B cell (primary cell): ENCODE data around the gene ERI3. TPM values are rescaled to one million over a fixed set of nuclear protein-coding genes. Genes with fewer than 3 reads are reported as not detected.

Experiments
- ATAC-seq: fragments of 200-7000 bp; cut with Tn5 transposase; one replicate; pipeline ENCODE4 v1.10.0; 2021; ENCODE audit warnings: low read depth, mild to moderate bottlenecking, moderate number of reproducible peaks, moderate library complexity
- CTCF ChIA-PET: fragments of 350-600 bp; sonication (Branson Sonifier 250); formaldehyde crosslinking; loops from one replicate; lab custom pipeline; 2021; ENCODE audit warnings: antibody characterized with exemption, inconsistent platforms; lab: Charles Lee
- POLR2A ChIA-PET: fragments of 350-600 bp; sonication (Branson Sonifier 250); formaldehyde crosslinking; loops from one replicate; lab custom pipeline; 2021; ENCODE audit warnings: antibody characterized with exemption; lab: Charles Lee
- DNase-seq: peaks from one replicate; pipeline ENCODE4 v3.0.0; 2013
- H2AFZ ChIP-seq: 2 replicates; pipeline ENCODE4 v1.6.1; 2012; ENCODE audit warnings: mild to moderate bottlenecking, low read depth, low read length; ENCODE audit not compliant: insufficient read depth, poor library complexity, severe bottlenecking
- H3K27ac ChIP-seq, 2 donors: 1 replicate in 1 of 2; 2 replicates in 1 of 2; pipeline ENCODE4 v1.5.1; 2012 to 2013; ENCODE audit warnings: low read length in 2 of 2, mild to moderate bottlenecking in 2 of 2, moderate library complexity in 1 of 2
- H3K27me3 ChIP-seq, 4 experiments: fragments of 200-600 bp in 1 of 4; sonication (generic) in 1 of 4; replicated peaks in 1 of 4; 1 replicate in 2 of 4; 2 replicates in 2 of 4; pipeline versions ENCODE4 v1.6.1 to v1.7.0; 2013 to 2016; ENCODE audit warnings: low read length in 3 of 4, mild to moderate bottlenecking in 2 of 4, mixed read lengths in 1 of 4, moderate library complexity in 1 of 4; ENCODE audit not compliant: insufficient read depth in 4 of 4, control insufficient read depth in 3 of 4; ENCODE audit errors: control extremely low read depth in 1 of 4
- H3K36me3 ChIP-seq, 2 experiments: replicated peaks in 1 of 2; 1 replicate in 1 of 2; 2 replicates in 1 of 2; pipeline versions ENCODE4 v1.6.1 to v1.7.1; 2013; ENCODE audit warnings: low read length in 1 of 2; ENCODE audit not compliant: insufficient read depth in 2 of 2, control insufficient read depth in 1 of 2; ENCODE audit errors: control extremely low read depth in 1 of 2, extremely low read depth in 1 of 2
- H3K4me1 ChIP-seq, 2 donors: fragments of 200-600 bp in 1 of 2; sonication (generic) in 1 of 2; 1 replicate in 1 of 2; 2 replicates in 1 of 2; pipeline versions ENCODE4 v1.5.1 to v1.6.1; 2013 to 2017; ENCODE audit warnings: low read length in 2 of 2; ENCODE audit not compliant: control insufficient read depth in 2 of 2, insufficient read depth in 2 of 2
- H3K4me2 ChIP-seq: replicated peaks from 2 replicates; pipeline ENCODE3; 2012; ENCODE audit warnings: mild to moderate bottlenecking, low read depth, low read length; ENCODE audit not compliant: poor library complexity, severe bottlenecking
- H3K4me3 ChIP-seq, 5 experiments: fragments of 200-600 bp in 1 of 5; sonication (generic) in 1 of 5; 1 replicate in 3 of 5; 2 replicates in 2 of 5; pipeline versions ENCODE4 v1.5.1 to v1.7.0; 2011 to 2016; ENCODE audit warnings: low read length in 4 of 5, mild to moderate bottlenecking in 4 of 5, low read depth in 2 of 5, control low read depth in 1 of 5, moderate library complexity in 1 of 5; ENCODE audit not compliant: insufficient read depth in 1 of 5; ENCODE audit errors: control extremely low read depth in 1 of 5, extremely low read depth in 1 of 5
- H3K79me2 ChIP-seq: fragments of 200-600 bp; sonication (generic); one replicate; pipeline ENCODE4 v1.6.0; 2016; ENCODE audit warnings: low read length; ENCODE audit not compliant: control insufficient read depth, insufficient read depth
- H3K9ac ChIP-seq: fragments of 200-600 bp; sonication (generic); 2 replicates; pipeline ENCODE4 v1.6.1; 2017; ENCODE audit warnings: mild to moderate bottlenecking, low read length, moderate library complexity
- H3K9me3 ChIP-seq, 3 donors: one replicate each; pipeline versions ENCODE4 v1.6.1 to v1.7.1; 2013; ENCODE audit warnings: low read length in 2 of 3; ENCODE audit not compliant: control insufficient read depth in 2 of 3, insufficient read depth in 1 of 3; ENCODE audit errors: control extremely low read depth in 1 of 3
- H4K20me1 ChIP-seq: 2 replicates; pipeline ENCODE4 v1.6.0; 2012; ENCODE audit warnings: mild to moderate bottlenecking, low read length; ENCODE audit not compliant: insufficient read depth, control insufficient read depth, poor library complexity, severe bottlenecking
- H3K27ac Mint-ChIP-seq: one replicate; pipeline ENCODE4 v1.8.0; 2021; ENCODE audit warnings: mixed read lengths
- H3K27me3 Mint-ChIP-seq: one replicate; pipeline ENCODE4 v1.8.0; 2021; ENCODE audit warnings: mixed read lengths
- H3K4me1 Mint-ChIP-seq: one replicate; pipeline ENCODE4 v1.8.0; 2021; ENCODE audit warnings: mixed read lengths
- H3K4me3 Mint-ChIP-seq: one replicate; pipeline ENCODE4 v1.8.0; 2021; ENCODE audit warnings: mixed read lengths
- H3K9me3 Mint-ChIP-seq: one replicate; pipeline ENCODE4 v1.8.0; 2022; ENCODE audit warnings: mixed read lengths; ENCODE audit not compliant: insufficient read depth
- CTCF ChIP-seq: fragments of 200-600 bp; IDR thresholded peaks from one replicate; pipeline ENCODE4 v1.8.0; 2022; ENCODE audit warnings: antibody characterized with exemption, mild to moderate bottlenecking
- EZH2 ChIP-seq: IDR thresholded peaks from 2 replicates; pipeline ENCODE4 v1.6.1; 2012; ENCODE audit warnings: borderline replicate concordance, low read depth, mild to moderate bottlenecking, moderate library complexity, low read length; ENCODE audit not compliant: insufficient read depth, poor library complexity, severe bottlenecking
- WGBS: methylation state at CpG from one replicate; pipeline ENCODE4 v1.1.5; 2013; ENCODE audit warnings: missing lambda C conversion rate; ENCODE audit not compliant: insufficient coverage; 5-methylcytosine and 5-hydroxymethylcytosine counted together
- intact Hi-C: fragments of 100-400 bp; cut with micrococcal nuclease; formaldehyde crosslinking; loops from one replicate; pipeline ENCODE4 v1.10.0; 2022
- polyA plus RNA-seq: library from polyadenylated mRNA; depleted of rRNA; stranded (reverse); fragments of >200 nt; gene quantifications from 2 replicates; pipeline ENCODE4 v1.2.3, GENCODE V29; 2012
- total RNA-seq, 2 donors: library from RNA; stranded (reverse); fragments of 120-200 nt in 1 of 2; gene quantifications; 1 replicate in 1 of 2; 2 replicates in 1 of 2; pipeline versions ENCODE4 v1.2.3 to v1.2.4, GENCODE V29; 2013 to 2022

Gene ERI3
- total and polyA plus RNA-seq, 2 donors (not counting 1 experiment from before 2014, with no cell fraction given) = 37.5 to 53.9 TPM

DNA sequence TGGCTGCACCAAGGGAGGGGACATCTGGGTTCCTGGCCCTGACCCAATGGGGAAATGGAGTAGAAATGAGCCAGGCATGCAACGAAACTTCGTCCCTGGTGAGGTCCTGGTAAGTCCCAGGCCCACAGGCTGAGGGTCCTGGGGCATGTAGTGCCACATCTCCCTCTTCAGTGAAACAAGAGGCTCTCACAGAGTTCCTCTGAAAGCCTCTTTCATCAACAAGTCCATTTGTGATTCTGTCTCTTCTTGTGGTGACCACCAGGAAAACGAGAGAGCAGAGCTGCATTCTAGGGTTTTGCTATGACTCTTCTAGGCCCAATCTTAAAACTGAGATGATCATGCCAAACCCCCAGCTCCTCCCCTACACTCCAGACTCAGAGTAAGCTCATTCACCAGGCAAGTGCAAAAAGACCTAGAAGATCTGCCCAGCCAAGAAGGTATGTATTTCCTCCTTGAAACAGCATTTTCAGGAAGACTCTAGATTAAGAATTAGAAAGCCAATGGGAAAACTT is 25.7 kb upstream of the ERI3 start:
- Histone ChIP-seq H3K27ac (no peak overlapping the region), H2AFZ (no peak overlapping the region), H3K27me3 (no peaks in the 10 kb centered on the region), H3K4me3 (no peak overlapping the region), H3K79me2 (no peaks in the 10 kb centered on the region), H3K4me2 (no peak overlapping the region), H3K9me3 (no peaks in the 10 kb centered on the region), H3K36me3 (no peaks in the 10 kb centered on the region), H3K9ac (no peak overlapping the region), H3K4me1 (no peaks in the 10 kb centered on the region), H4K20me1 (no peaks in the 10 kb centered on the region)
- intact Hi-C loops = no loop called here
- H3K9me3 Mint-ChIP-seq = no peaks in the 10 kb centered on the region
- ChIA-PET CTCF (interaction anchor here (1.0 to 9.1 kb wide), 2 partner anchors 213 to 272 kb away, joined by 5 to 126 read pairs; no protein-coding TSS in a partner anchor), POLR2A (no interaction called here)
- TF ChIP-seq EZH2 (no peak), CTCF (no peak)
- 71% methylated on average over 3 of the region's 3 CpGs for WGBS
- no peak for ATAC-seq
- H3K4me3 Mint-ChIP-seq = no peak overlapping the region
- H3K27me3 Mint-ChIP-seq = peaks cover 9% of the 10 kb centered on the region
- no peak for DNase-seq
- no peak overlapping the region for H3K27ac Mint-ChIP-seq
- H3K4me1 Mint-ChIP-seq = no peaks in the 10 kb centered on the region

- CTCF ChIA-PET = interaction anchor here (0.6 to 9.1 kb wide), 14 partner anchors 10 to 274 kb away, joined by 3 to 126 read pairs (median 3); no protein-coding TSS in a partner anchor
- TF ChIP-seq EZH2 = no peak
- peak; percentile 71 for TF ChIP-seq CTCF
- Histone ChIP-seq H3K9me3 (no peaks in the 10 kb centered on the region), H3K4me1 (no peaks in the 10 kb centered on the region), H3K27ac (no peak overlapping the region), H4K20me1 (no peaks in the 10 kb centered on the region), H3K4me2 (no peak overlapping the region), H3K27me3 (no peaks in the 10 kb centered on the region), H3K79me2 (no peaks in the 10 kb centered on the region), H3K4me3 (no peak overlapping the region), H3K36me3 (no peaks in the 10 kb centered on the region), H3K9ac (no peak overlapping the region), H2AFZ (peak overlapping the region; percentile 16)
- Mint-ChIP-seq H3K27me3 (peaks cover 6% of the 10 kb centered on the region), H3K9me3 (no peaks in the 10 kb centered on the region), H3K27ac (no peak overlapping the region), H3K4me3 (no peak overlapping the region), H3K4me1 (no peaks in the 10 kb centered on the region)
- DNase-seq (peak; percentile 66), ATAC-seq (no peak)
- POLR2A ChIA-PET = no interaction called here
- intact Hi-C loops = no loop called here
- 74% methylated on average over 8 of the region's 12 CpGs for WGBS
Measured at GRCh38 chr1:44377925-44378784, 23.1 kb upstream of the ERI3 start.
